PC-9 (cell line): ENCODE measurements around the gene KCNE4.

Experiments
- EZH2 ChIP-seq: fragments of 200-600 bp; sonication (generic); IDR thresholded peaks from 2 replicates; pipeline ENCODE4 v1.8.0; 2017; ENCODE audit warnings: antibody characterized with exemption, low read depth
- TF ChIP-seq, protein P1 (sequence below): fragments of 200-600 bp; sonication (generic); conservative IDR thresholded peaks from 2 replicates; pipeline ENCODE4 v1.6.1; 2017; ENCODE audit warnings: mixed run types, antibody characterized with exemption, mild to moderate bottlenecking, moderate library complexity

DNA sequence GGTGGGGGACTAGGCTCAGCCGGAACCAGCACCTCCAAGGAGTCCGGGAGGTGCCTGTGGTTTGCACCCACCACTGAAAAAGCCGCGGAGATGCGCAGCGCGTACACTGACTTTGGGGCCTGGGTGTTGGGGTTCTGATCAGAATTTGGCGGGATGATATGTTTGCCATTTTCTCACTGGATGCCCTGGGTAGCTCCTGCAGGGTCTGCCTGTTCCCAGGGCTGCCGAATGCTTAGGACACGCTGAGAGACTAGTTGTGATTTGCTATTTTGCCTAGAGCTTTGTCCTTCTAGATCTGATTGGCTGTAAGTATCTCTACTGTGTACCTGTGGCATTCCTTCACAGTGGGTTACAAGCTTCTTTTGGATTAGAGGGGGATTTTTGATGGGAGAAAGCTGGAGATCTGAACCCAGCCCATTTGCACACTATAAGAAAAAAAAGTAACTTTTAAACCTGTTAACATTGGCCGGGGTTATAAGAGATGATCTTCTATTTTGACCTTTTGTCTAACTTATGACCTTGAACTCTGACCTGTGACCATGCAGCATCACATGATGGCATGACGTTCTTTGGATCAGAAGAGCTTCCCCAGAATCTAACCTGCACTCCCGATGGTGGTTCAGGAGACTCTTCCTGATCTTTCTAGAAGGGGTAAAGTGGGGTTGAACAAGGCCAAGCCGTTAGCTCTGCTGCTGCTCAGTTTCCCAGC, 1.6 kb downstream of the KCNE4 start:
- TF ChIP-seq, protein P1, sequence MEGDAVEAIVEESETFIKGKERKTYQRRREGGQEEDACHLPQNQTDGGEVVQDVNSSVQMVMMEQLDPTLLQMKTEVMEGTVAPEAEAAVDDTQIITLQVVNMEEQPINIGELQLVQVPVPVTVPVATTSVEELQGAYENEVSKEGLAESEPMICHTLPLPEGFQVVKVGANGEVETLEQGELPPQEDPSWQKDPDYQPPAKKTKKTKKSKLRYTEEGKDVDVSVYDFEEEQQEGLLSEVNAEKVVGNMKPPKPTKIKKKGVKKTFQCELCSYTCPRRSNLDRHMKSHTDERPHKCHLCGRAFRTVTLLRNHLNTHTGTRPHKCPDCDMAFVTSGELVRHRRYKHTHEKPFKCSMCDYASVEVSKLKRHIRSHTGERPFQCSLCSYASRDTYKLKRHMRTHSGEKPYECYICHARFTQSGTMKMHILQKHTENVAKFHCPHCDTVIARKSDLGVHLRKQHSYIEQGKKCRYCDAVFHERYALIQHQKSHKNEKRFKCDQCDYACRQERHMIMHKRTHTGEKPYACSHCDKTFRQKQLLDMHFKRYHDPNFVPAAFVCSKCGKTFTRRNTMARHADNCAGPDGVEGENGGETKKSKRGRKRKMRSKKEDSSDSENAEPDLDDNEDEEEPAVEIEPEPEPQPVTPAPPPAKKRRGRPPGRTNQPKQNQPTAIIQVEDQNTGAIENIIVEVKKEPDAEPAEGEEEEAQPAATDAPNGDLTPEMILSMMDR = no peak
- no peak for TF ChIP-seq EZH2
